ENCODE results near the gene GYPC.

GRCh38 chr2:126655500-126656430, at the start of gene GYPC:
- TF ChIP-seq CTCF (IDR thresholded peaks at IDR 0.05) (no peak), POLR2A (IDR thresholded peaks at IDR 0.05) (no peak), EP300 (IDR thresholded peaks at IDR 0.05) (no peak), POLR2AphosphoS5 (IDR thresholded peaks at IDR 0.05) (peak; percentile 70)
